Heart left ventricle (tissue), 11 donors: ENCODE measurements around the gene KLRC1. TPM values are rescaled to one million over a fixed set of nuclear protein-coding genes. Genes with fewer than 3 reads are reported as not detected.

ENCODE experiments used
- polyA plus RNA-seq, 2 donors: library from polyadenylated mRNA; stranded (reverse); fragments of 200-250 nt; gene quantifications; one replicate each; pipeline ENCODE4 v1.2.3, GENCODE V29; 2013
- total RNA-seq, 9 donors: library from RNA; depleted of rRNA in 2 of 9; stranded (reverse); fragments of >200 nt in 2 of 9; fragmentation: NEBNext Ultra II Directional in 3 of 9; extraction: Animal tissue kit (Norgen Biotek cat#: 25700) in 3 of 9; gene quantifications; one replicate each; pipeline versions ENCODE4 v1.1.0 to v1.2.4, GENCODE V29; 2016 to 2023
- donor health status: ischemic (EF 13 %, LVEDD 7.1; RV severe dilation, severe dysfunction).
- donor health status: healthy with polysubstance abuse.
- donor health status: DM: no; HTN: yes; CAD: no.
- donor health status: DM: no; HTN: no; CAD: no.
- donor health status: ischemic (EF 25% LVEDD 5.7; RV mildly dilated, moderate dysfunction).
- donor health status: healthy.
- donor health status: DM: yes; HTN: yes; CAD: no.
- donor health status: PGD.
- donor health status: nonischemic (EF 23%, LVEDD 6.1; RV moderate dilation, normal function).

The KLRC1 gene
- total and polyA plus RNA-seq, 11 donors: 0.10 to 1.2 (median 0.32) TPM; not detected in 6

Other genes starting within 250 kb of the KLRC1 start
- gene GABARAPL1, start 240.5 kb downstream of the KLRC1 start, total RNA-seq: 100 to 1,000 TPM; 212 to 790 (median 297) TPM
- gene GABARAPL1, start 240.5 kb downstream of the KLRC1 start, polyA plus RNA-seq: 100 to 1,000 TPM; 126 to 258 TPM
- gene KLRD1, start 145.5 kb downstream of the KLRC1 start, total RNA-seq: 1 to 10 TPM in 3 of 9 donors, under 1 TPM in 6; 0.25 to 7.4 (median 0.93) TPM
- 1 to 10 TPM in 1 of 2 donors, under 1 TPM in 1; 0.25 to 1.1 TPM for gene KLRD1, start 145.5 kb downstream of the KLRC1 start, polyA plus RNA-seq
- gene KLRK1, start 63.3 kb downstream of the KLRC1 start, total RNA-seq: 1 to 10 TPM in 2 of 9 donors, under 1 TPM in 5, not detected in 2; 0.45 to 6.6 (median 0.49) TPM
- under 1 TPM; 0.28 to 0.69 TPM for gene KLRK1, start 63.3 kb downstream of the KLRC1 start, polyA plus RNA-seq
- 1 to 10 TPM in 1 of 9 donors, not detected in 8; 1.1 TPM for gene KLRC4, start 43.6 kb downstream of the KLRC1 start, total RNA-seq
- gene KLRC4, start 43.6 kb downstream of the KLRC1 start, polyA plus RNA-seq: not detected
- not detected for gene KLRC3, start 32.8 kb downstream of the KLRC1 start, total RNA-seq
- gene KLRC3, start 32.8 kb downstream of the KLRC1 start, polyA plus RNA-seq: not detected
- under 1 TPM in 1 of 9 donors, not detected in 8; 0.51 TPM for gene KLRC2, start 17.4 kb downstream of the KLRC1 start, total RNA-seq
- not detected for gene KLRC2, start 17.4 kb downstream of the KLRC1 start, polyA plus RNA-seq
- 1 to 10 TPM in 2 of 9 donors, under 1 TPM in 5, not detected in 2; 0.37 to 1.5 (median 0.51) TPM for gene EIF2S3B, start 52.5 kb upstream of the KLRC1 start, total RNA-seq
- gene EIF2S3B, start 52.5 kb upstream of the KLRC1 start, polyA plus RNA-seq: under 1 TPM; 0.11 to 0.49 TPM
- gene MAGOHB, start 160.2 kb upstream of the KLRC1 start, total RNA-seq: 10 to 100 TPM in 5 of 9 donors, 1 to 10 TPM in 4; 1.8 to 18.1 (median 12.7) TPM
- gene MAGOHB, start 160.2 kb upstream of the KLRC1 start, polyA plus RNA-seq: 10 to 100 TPM; 14.5 to 16.5 TPM
- under 1 TPM in 1 of 9 donors, not detected in 8; 0.21 TPM for gene STYK1, start 220.7 kb upstream of the KLRC1 start, total RNA-seq
- under 1 TPM in 1 of 2 donors, not detected in 1; 0.01 TPM for gene STYK1, start 220.7 kb upstream of the KLRC1 start, polyA plus RNA-seq